ENCODE results near the gene REN.
A peak's percentile ranks its signal among the peaks of the same experiment; 100 is the strongest.

Gene REN

GRCh38 chr1:204130981-204131892, 34.9 kb downstream of the REN start:
- no peak for DNase-seq

- no peak for DNase-seq
Measured at GRCh38 chr1:204130178-204130577, 36.0 kb downstream of the REN start.

- no peak for DNase-seq
Measured at GRCh38 chr1:204128964-204129896, 36.9 kb downstream of the REN start.

- no peak for DNase-seq
Measured at GRCh38 chr1:204128464-204128963, 37.6 kb downstream of the REN start.

- peak; percentile 41 for DNase-seq
Measured at GRCh38 chr1:204127597-204128242, 38.4 kb downstream of the REN start.

GRCh38 chr1:204126956-204127355, 39.2 kb downstream of the REN start:
- DNase-seq = no peak

GRCh38 chr1:204126386-204126785, 39.8 kb downstream of the REN start:
- no peak for DNase-seq

GRCh38 chr1:204125759-204126351, 40.3 kb downstream of the REN start:
- no peak for DNase-seq

GRCh38 chr1:204124639-204125038, 41.5 kb downstream of the REN start:
- DNase-seq = no peak

GRCh38 chr1:204123376-204123775, 42.8 kb downstream of the REN start:
- no peak for DNase-seq

- no peak for DNase-seq
Measured at GRCh38 chr1:204121840-204122555, 44.1 kb downstream of the REN start.

- DNase-seq = no peak
Measured at GRCh38 chr1:204116539-204116938, 49.6 kb downstream of the REN start.

- no peak for DNase-seq
Measured at GRCh38 chr1:204115116-204115515, 51.0 kb downstream of the REN start.

GRCh38 chr1:204114606-204115005, 51.5 kb downstream of the REN start:
- no peak for DNase-seq

- DNase-seq = no peak
Measured at GRCh38 chr1:204113896-204114295, 52.2 kb downstream of the REN start.

- no peak for DNase-seq
Measured at GRCh38 chr1:204112876-204113730, 53.0 kb downstream of the REN start.

- DNase-seq = no peak
Measured at GRCh38 chr1:204110894-204111633, 55.1 kb downstream of the REN start.

- DNase-seq = peak; percentile 74
Measured at GRCh38 chr1:204108312-204109141, 57.6 kb downstream of the REN start.

- no peak for DNase-seq
Measured at GRCh38 chr1:204107892-204108291, 58.2 kb downstream of the REN start.

All from NCI-H2081 treated with DMSO at 0.1 percent for 48 hours (cell line).